Activated naive CD8-positive, alpha-beta T cell treated with anti-CD3 and anti-CD28 coated beads, Interleukin-2, amount 50 U/mL, for 24 hours (primary cell): Measurements from ENCODE around the gene RAB6B.

Source experiments
- ATAC-seq: fragments of 150-1000 bp; cut with Tn5 transposase; one replicate; pipeline ENCODE4 v1.10.0; 2021
- DNase-seq: peaks from one replicate; pipeline ENCODE4 v3.0.0; 2021
- H3K27ac Mint-ChIP-seq: one replicate; pipeline ENCODE4 v1.8.0; 2021; ENCODE audit warnings: mild to moderate bottlenecking, mixed read lengths
- H3K27me3 Mint-ChIP-seq: one replicate; pipeline ENCODE4 v1.8.0; 2021; ENCODE audit warnings: mixed read lengths
- H3K36me3 Mint-ChIP-seq: one replicate; pipeline ENCODE4 v1.8.0; 2021; ENCODE audit warnings: low read depth, mixed read lengths
- H3K4me1 Mint-ChIP-seq: one replicate; pipeline ENCODE4 v1.8.0; 2021; ENCODE audit warnings: mixed read lengths
- H3K4me3 Mint-ChIP-seq: one replicate; pipeline ENCODE4 v1.8.0; 2021; ENCODE audit warnings: mild to moderate bottlenecking, moderate library complexity, mixed read lengths
- H3K9me3 Mint-ChIP-seq: one replicate; pipeline ENCODE4 v1.8.0; 2021; ENCODE audit warnings: mixed read lengths

The RAB6B gene

GRCh38 chr3:133869586-133869985 lies 26.1 kb downstream of the RAB6B start:
- no peak for DNase-seq
- Mint-ChIP-seq H3K27ac (no peak overlapping the region), H3K27me3 (peaks cover 2% of the 10 kb centered on the region), H3K9me3 (no peaks in the 10 kb centered on the region), H3K4me1 (no peaks in the 10 kb centered on the region), H3K4me3 (no peak overlapping the region), H3K36me3 (no peaks in the 10 kb centered on the region)
- no peak for ATAC-seq

- Mint-ChIP-seq H3K27me3 (peaks cover 2% of the 10 kb centered on the region), H3K27ac (no peak overlapping the region), H3K36me3 (no peaks in the 10 kb centered on the region), H3K4me1 (no peaks in the 10 kb centered on the region), H3K9me3 (no peaks in the 10 kb centered on the region), H3K4me3 (no peak overlapping the region)
- no peak for DNase-seq
- no peak for ATAC-seq
Measured at GRCh38 chr3:133868758-133869475, 26.8 kb downstream of the RAB6B start.

DNA sequence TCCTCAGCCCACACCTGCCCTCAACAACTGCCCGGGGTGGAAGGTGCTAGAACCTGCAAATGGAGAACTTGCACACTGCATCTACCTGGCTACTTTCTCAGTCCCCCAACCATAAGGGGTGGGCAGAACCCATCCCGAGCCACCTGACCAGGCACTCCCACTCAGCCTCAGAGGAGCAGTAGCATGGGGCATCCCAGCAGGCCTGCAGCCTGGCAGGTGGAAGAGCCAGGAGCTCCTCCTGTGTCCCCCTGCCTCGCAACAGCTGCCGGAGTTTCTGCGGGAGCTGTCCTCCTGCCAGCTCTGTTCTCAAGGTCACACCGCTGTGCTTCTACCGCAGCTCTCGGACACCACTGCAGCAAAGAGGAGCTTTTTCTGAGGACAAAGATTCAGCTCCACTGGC lies 27.5 kb downstream of the RAB6B start:
- ATAC-seq (no peak), DNase-seq (no peak)
- Mint-ChIP-seq H3K9me3 (no peaks in the 10 kb centered on the region), H3K4me1 (no peaks in the 10 kb centered on the region), H3K27ac (no peak overlapping the region), H3K4me3 (no peak overlapping the region), H3K36me3 (no peaks in the 10 kb centered on the region), H3K27me3 (peaks cover 2% of the 10 kb centered on the region)

GRCh38 chr3:133866141-133866540 lies 29.5 kb downstream of the RAB6B start:
- DNase-seq (no peak), ATAC-seq (no peak)
- Mint-ChIP-seq H3K36me3 (no peaks in the 10 kb centered on the region), H3K27me3 (peaks cover 2% of the 10 kb centered on the region), H3K9me3 (no peaks in the 10 kb centered on the region), H3K4me3 (no peak overlapping the region), H3K27ac (no peak overlapping the region), H3K4me1 (no peaks in the 10 kb centered on the region)

GRCh38 chr3:133865136-133865855 lies 30.4 kb downstream of the RAB6B start:
- no peaks in the 10 kb centered on the region for H3K9me3 Mint-ChIP-seq
- no peaks in the 10 kb centered on the region for H3K4me1 Mint-ChIP-seq
- no peak overlapping the region for H3K4me3 Mint-ChIP-seq
- ATAC-seq (no peak), DNase-seq (no peak)
- H3K27me3 Mint-ChIP-seq, result peaks cover 2% of the 10 kb centered on the region
- H3K36me3 Mint-ChIP-seq, result no peaks in the 10 kb centered on the region
- no peak overlapping the region for H3K27ac Mint-ChIP-seq

GRCh38 chr3:133864616-133865015 lies 31.1 kb downstream of the RAB6B start:
- H3K36me3 Mint-ChIP-seq, result no peaks in the 10 kb centered on the region
- ATAC-seq, result no peak
- DNase-seq, result no peak
- H3K27ac Mint-ChIP-seq, result no peak overlapping the region
- H3K9me3 Mint-ChIP-seq, result no peaks in the 10 kb centered on the region
- H3K27me3 Mint-ChIP-seq, result peaks cover 2% of the 10 kb centered on the region
- H3K4me3 Mint-ChIP-seq, result no peak overlapping the region
- no peaks in the 10 kb centered on the region for H3K4me1 Mint-ChIP-seq

- Mint-ChIP-seq H3K9me3 (no peaks in the 10 kb centered on the region), H3K4me1 (no peaks in the 10 kb centered on the region), H3K4me3 (no peak overlapping the region), H3K27ac (no peak overlapping the region), H3K27me3 (peaks cover 2% of the 10 kb centered on the region), H3K36me3 (no peaks in the 10 kb centered on the region)
- no peak for DNase-seq
- ATAC-seq, result no peak
Measured at GRCh38 chr3:133863911-133864310, 31.8 kb downstream of the RAB6B start.

GRCh38 chr3:133862161-133862560 lies 33.5 kb downstream of the RAB6B start:
- H3K27me3 Mint-ChIP-seq, result no peaks in the 10 kb centered on the region
- H3K27ac Mint-ChIP-seq, result no peak overlapping the region
- H3K4me3 Mint-ChIP-seq, result no peak overlapping the region
- H3K9me3 Mint-ChIP-seq, result no peaks in the 10 kb centered on the region
- H3K4me1 Mint-ChIP-seq, result peaks cover 7% of the 10 kb centered on the region
- no peak for DNase-seq
- H3K36me3 Mint-ChIP-seq, result no peaks in the 10 kb centered on the region
- no peak for ATAC-seq

GRCh38 chr3:133860519-133860918 lies 35.2 kb downstream of the RAB6B start:
- no peaks in the 10 kb centered on the region for H3K9me3 Mint-ChIP-seq
- H3K27ac Mint-ChIP-seq, result no peak overlapping the region
- DNase-seq (no peak), ATAC-seq (no peak)
- no peak overlapping the region for H3K4me3 Mint-ChIP-seq
- no peaks in the 10 kb centered on the region for H3K27me3 Mint-ChIP-seq
- no peaks in the 10 kb centered on the region for H3K36me3 Mint-ChIP-seq
- H3K4me1 Mint-ChIP-seq, result peaks cover 7% of the 10 kb centered on the region

GRCh38 chr3:133859381-133860234 lies 36.1 kb downstream of the RAB6B start:
- Mint-ChIP-seq H3K27me3 (no peaks in the 10 kb centered on the region), H3K4me1 (peaks cover 7% of the 10 kb centered on the region)
- DNase-seq, result no peak

GRCh38 chr3:133857767-133858166 lies 37.9 kb downstream of the RAB6B start:
- Mint-ChIP-seq H3K27ac (peak overlapping the region; percentile 37), H3K4me1 (peaks cover 7% of the 10 kb centered on the region), H3K27me3 (no peaks in the 10 kb centered on the region), H3K36me3 (no peaks in the 10 kb centered on the region), H3K4me3 (no peak overlapping the region), H3K9me3 (no peaks in the 10 kb centered on the region)
- DNase-seq (no peak), ATAC-seq (peak; percentile 59)

More at GRCh38 chr3:133859381-133860234, 36.1 kb downstream of the RAB6B start:
- Mint-ChIP-seq H3K4me3 (no peak overlapping the region), H3K36me3 (no peaks in the 10 kb centered on the region), H3K9me3 (no peaks in the 10 kb centered on the region), H3K27ac (no peak overlapping the region)
- no peak for ATAC-seq

GRCh38 chr3:133856316-133856715 lies 39.4 kb downstream of the RAB6B start:
- Mint-ChIP-seq H3K9me3 (no peaks in the 10 kb centered on the region), H3K4me1 (peaks cover 10% of the 10 kb centered on the region), H3K36me3 (no peaks in the 10 kb centered on the region), H3K27ac (no peak overlapping the region), H3K27me3 (no peaks in the 10 kb centered on the region), H3K4me3 (no peak overlapping the region)
- ATAC-seq, result no peak
- DNase-seq, result no peak

- Mint-ChIP-seq H3K27ac (no peak overlapping the region), H3K36me3 (no peaks in the 10 kb centered on the region), H3K27me3 (no peaks in the 10 kb centered on the region), H3K9me3 (no peaks in the 10 kb centered on the region), H3K4me1 (peaks cover 12% of the 10 kb centered on the region), H3K4me3 (no peak overlapping the region)
- ATAC-seq (no peak), DNase-seq (no peak)
Measured at GRCh38 chr3:133855772-133856171, 39.9 kb downstream of the RAB6B start.

DNA sequence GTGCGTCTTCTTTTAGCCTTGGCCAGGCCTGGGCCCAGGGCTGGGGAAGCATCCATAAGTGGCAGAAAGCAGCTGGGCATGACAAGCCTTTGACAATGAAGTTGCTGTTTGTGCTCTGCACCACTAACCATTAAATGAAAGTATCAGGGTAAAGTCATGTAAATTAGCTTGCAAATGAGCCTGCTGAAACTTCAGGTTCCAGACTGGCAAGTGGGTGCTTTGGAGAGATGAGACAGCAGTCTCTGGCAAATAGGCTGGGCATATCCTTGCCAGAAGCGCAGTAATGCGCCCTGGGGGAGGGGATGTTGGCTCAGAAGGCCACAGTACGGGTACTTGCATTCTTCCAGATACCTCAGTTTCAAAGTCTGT lies 40.7 kb downstream of the RAB6B start:
- H3K4me3 Mint-ChIP-seq, result no peak overlapping the region
- H3K9me3 Mint-ChIP-seq, result no peaks in the 10 kb centered on the region
- H3K4me1 Mint-ChIP-seq, result peaks cover 12% of the 10 kb centered on the region
- no peak overlapping the region for H3K27ac Mint-ChIP-seq
- no peaks in the 10 kb centered on the region for H3K27me3 Mint-ChIP-seq
- DNase-seq (no peak), ATAC-seq (no peak)
- H3K36me3 Mint-ChIP-seq, result no peaks in the 10 kb centered on the region
